T1000 (cell line): ENCODE results near the gene CXCR5.

Experiments used
- DNase-seq: peaks from one replicate; lab custom pipeline; 2025; ENCODE audit warnings: mixed read lengths; lab: John Stamatoyannopoulos, UW

CXCR5 gene

DNA sequence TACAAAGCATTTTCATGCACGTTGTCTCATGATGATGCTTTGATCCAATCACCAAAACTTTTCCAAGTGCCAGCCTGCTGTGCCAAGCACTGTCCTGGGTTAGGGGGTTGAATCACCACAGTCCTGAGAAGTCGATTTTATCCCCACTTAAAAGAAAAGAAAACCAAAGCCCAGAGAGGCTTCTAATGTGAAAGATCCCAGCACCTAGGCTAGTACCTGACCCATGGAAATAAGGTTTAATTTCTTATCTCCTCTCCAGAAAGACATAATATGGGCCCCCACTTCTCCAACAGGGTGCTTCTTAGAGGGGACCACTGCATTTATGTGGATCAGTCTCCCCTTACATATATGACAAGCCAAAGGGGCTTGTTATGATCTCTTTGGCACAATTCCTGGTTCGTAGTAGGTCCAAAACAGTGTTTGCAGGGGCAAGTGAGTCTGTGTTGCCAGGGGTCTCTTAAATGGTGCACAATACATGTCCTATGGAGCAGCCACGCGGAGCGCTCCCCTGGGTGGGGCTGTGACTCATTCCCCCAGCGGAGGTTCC, 43.9 kb downstream of the CXCR5 start:
- no peak for DNase-seq

GRCh38 chr11:118928101-118928869, 44.6 kb downstream of the CXCR5 start:
- peak; percentile 68 for DNase-seq

DNA sequence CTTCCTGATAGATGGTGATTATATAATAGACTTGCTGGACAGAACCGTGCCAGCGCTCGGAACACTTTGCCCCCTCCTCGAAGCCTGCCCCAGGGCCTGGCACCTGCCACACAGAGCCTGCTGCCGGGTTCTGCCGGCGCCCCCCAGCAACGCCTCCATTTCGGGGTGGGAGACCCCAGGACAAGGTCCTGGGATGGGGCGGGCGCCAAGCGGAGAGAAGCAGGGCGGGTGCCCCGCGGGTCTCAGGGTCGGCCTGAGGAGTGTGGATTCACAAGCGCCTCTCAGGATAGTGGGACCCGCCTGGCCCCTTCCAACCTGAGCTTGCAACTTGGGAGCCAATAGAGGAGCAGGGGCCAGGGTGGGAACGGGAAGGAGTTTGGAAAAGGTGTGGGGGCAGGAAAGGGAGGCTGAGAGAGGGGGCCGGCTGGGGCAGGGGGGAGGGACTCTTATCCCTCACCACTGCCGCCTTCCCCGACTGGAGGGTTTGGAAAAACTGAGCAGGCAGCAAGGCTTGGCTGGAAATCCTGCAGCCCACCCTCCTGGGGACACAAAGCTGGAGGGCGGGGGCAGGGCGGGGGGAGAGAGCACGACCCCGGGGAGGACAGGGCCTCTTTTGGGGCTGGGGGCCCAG, 45.3 kb downstream of the CXCR5 start:
- peak; percentile 35 for DNase-seq

DNA sequence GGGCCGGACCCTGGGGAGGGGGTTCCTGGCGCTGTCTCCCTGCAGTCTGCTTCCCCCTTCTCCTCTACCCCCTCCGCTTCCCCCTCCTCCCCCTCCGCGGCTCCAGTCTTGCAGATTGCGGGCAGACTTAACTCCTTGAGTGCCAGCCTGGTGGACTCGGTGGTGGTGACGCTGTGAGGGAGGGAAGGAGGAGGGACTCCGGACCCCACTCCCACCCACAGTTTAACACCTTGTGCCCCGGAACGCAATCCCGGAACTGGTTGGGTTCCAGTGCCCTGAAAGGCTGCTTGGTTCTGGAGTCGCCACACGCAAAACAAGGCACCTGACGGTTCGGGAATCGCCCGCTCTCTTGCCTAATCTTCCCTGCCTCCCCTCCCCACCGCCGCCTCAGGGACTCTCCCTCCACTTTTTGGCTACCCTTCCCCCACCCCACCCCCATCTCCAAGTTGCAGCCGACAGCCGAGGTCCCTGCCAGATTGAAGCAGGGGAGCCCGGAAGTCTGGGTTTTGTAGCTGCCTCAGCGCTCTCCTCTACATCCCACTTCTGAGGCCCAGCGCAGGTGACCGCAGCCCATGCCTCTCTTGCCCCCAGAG, 45.9 kb downstream of the CXCR5 start:
- DNase-seq = peak; percentile 14

DNA sequence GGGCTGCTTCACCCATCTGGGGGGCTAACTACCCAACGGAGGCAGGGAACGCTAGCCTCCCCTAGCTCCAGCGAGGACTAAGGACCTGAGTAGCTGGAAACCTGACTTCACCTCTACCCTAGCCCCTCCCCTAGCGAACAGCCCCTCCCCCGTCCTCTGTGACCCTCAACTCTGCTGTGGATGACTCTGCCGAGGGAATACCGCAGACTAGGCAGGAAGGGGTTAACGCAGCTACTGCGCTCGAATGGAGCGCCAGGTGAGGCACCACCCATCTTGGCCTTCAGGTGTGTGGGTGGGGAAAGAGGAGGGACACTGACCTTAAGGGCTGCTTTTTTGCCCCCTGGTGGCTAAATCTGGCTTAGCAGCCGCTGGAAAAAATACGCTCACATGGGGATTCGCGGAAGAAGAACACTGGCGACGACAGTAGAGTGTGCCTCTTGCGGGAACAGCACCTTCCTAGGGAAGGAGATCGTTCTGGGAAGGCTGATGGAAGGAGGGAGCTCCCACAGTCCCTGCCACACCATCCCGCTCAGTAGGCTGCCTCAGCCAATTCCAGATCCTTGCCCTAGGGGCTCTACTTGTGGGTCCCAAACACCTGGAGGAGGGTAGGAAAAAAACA, 46.5 kb downstream of the CXCR5 start:
- peak; percentile 17 for DNase-seq

GRCh38 chr11:118931571-118931970, 47.9 kb downstream of the CXCR5 start:
- no peak for DNase-seq

DNA sequence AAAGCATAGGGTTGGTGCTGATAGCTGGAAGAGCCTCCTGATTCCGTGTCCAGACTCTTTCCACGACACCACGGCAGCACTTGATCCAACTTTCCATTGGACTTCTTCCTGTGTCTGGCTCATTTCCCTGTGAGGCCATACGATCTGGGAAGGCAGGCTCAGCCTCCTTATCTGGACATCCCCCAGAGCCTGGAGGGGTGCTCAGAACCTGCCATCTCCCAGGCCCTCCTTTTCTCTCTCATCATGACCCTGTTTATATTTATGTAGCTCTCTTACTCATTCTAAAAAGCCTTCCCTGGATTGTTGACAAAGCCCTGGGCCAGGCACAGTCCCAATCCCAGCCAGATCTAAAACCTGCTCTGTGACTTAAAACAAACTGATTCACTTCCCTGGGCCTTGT, 49.8 kb downstream of the CXCR5 start:
- no peak for DNase-seq

DNA sequence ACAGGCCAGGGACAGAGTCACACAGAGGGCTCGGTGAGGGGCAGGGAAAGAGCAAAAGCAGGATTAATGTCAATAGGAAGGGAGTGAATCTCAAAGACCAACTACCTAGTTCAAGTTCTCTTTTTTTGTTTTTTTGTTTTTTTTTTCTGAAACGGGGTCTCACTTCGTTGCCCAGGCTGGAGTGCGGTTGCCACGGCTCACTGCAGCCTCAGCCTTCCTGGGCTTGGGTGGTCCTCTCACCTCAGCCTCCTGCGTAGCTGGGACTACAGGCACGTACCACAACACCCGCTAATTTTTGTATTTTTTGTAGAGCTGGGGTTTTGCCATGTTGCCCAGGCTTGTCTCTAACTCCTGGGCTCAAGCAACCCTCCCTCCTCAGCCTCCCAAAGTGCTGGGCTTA, 51.7 kb downstream of the CXCR5 start:
- no peak for DNase-seq

DNA sequence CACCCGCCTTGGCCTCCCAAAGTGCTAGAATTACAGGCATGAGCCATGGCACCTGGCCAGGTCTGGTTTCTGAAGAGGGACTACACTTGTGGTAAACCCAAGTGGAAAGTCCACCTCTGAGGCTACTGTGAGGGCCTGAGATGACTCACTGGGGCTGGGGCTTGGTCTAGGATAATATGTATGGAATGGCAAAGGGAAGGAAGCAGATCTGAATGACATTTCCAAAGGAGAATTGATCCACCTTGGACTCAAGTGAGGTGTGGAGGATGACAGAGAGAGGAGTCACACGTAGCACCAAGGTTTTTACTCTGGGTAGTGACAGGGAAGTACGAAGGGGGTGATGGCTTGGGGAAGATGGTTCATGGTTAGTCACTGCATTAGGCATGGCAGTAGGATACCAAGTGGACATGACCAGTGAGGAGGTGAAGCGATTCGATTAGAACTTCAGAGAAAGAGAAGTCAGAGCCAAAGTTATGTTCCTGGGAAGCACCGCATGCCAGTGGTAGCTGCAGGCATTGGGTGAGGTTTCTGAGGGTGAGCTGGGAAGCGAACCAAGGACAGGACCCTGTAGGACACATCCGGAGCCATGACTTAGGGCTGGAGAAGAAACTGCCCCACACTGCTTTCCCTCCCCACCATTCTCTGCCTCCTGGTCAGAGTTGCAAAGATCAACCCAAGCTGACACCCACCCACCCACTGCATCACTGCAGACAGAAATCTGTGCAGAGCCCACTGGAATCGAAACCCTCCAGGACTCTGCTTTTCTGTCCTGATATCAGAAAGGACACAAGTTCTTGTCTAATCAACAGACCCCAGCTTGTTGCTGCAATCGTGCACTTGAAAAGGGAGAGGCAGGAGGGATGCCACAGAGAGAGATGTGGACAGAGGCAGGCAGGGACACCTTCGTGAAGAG, 55.1 kb downstream of the CXCR5 start:
- DNase-seq = no peak

DNA sequence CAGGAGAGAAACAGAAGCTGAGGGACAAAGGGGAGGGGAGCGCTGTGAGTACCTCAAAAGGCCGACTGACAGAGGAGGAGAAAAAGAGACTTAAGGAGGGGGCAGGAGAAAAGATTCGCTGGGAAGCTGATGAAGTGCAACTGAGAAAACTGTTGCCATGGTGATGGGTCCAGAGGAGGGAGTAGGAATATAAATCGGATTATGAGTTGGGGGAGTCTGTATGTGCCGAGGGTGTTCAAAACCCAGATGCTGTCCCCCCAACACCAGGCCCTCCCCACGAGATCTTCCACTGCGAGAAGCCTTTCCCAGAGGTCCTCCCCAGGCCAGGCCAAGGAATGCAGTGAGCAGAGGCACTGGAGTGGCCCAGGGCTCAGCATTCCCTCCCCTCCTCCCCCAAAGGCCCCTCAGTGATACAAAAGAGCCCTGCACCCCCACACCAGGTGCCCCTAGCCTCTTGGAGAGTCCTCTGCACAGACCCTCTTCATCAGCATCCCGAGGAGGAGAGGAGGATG, 55.8 kb downstream of the CXCR5 start:
- no peak for DNase-seq

DNA sequence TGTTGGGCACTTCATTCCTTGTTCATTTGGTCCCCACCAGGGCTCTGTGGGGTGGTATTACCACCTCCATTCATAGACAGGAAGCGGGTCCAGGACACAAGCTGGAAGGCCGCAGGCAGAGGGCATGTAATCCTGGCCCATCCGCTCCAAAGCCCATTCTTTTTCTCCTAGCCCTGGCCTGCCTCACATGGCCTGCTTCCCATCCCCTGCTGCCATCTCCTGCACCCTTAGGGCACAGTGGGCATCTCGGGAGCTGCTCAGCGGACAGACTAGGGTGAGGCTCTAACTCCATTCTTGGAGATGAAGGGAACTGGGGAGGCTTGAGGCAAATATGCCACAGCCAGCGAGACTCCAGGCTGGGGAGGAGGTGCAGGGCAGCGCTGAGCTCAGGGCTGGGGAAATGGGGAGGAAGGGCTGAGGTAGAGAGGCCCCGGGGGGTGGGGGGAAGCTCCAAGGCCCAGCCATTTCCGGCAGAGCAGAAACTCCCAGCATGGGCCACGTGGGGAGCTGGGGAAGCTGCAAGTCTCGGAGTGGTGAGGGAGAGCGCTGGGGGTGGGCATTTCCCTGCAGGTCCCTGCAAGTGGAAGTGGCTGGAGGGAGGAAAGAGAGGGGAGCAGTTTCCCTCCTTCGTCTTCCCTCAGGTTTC, 56.4 kb downstream of the CXCR5 start:
- DNase-seq = no peak

- no peak for DNase-seq
These were observed 63.4 kb downstream of the CXCR5 start for GRCh38 chr11:118947091-118947490.
